SKM-1 (cell line): ENCODE data around the gene OBP2B.
A peak's percentile ranks its signal among the peaks of the same experiment; 100 is the strongest.
"Not testable (repeated sequence)": the region's sequence is repeated elsewhere in the genome, so short reads cannot be mapped to it uniquely, and the experiment has no call there.

Experiments used
- DNase-seq: peaks from one replicate; lab custom pipeline; 2025; ENCODE audit not compliant: unreplicated experiment; lab: John Stamatoyannopoulos, UW

OBP2B gene

GRCh38 chr9:133238851-133239532, 29.9 kb upstream of the OBP2B start:
- DNase-seq = peak; percentile 56

GRCh38 chr9:133238272-133238850, 29.3 kb upstream of the OBP2B start:
- no peak for DNase-seq

- DNase-seq = no peak
Measured at GRCh38 chr9:133237035-133237731, 28.1 kb upstream of the OBP2B start.

- not testable (repeated sequence) for DNase-seq
Measured at GRCh38 chr9:133236291-133237034, 27.4 kb upstream of the OBP2B start.

GRCh38 chr9:133235549-133236222, 26.6 kb upstream of the OBP2B start:
- DNase-seq = no peak

- no peak for DNase-seq
Measured at GRCh38 chr9:133234577-133235322, 25.7 kb upstream of the OBP2B start.

GRCh38 chr9:133233681-133234432, 24.8 kb upstream of the OBP2B start:
- DNase-seq = no peak

GRCh38 chr9:133231934-133232568, 23.0 kb upstream of the OBP2B start:
- not testable (repeated sequence) for DNase-seq

GRCh38 chr9:133230514-133230913, 21.5 kb upstream of the OBP2B start:
- not testable (repeated sequence) for DNase-seq

GRCh38 chr9:133230093-133230492, 21.0 kb upstream of the OBP2B start:
- no peak for DNase-seq

GRCh38 chr9:133228474-133229193, 19.6 kb upstream of the OBP2B start:
- DNase-seq = not testable (repeated sequence)

- DNase-seq = not testable (repeated sequence)
Measured at GRCh38 chr9:133227996-133228395, 18.9 kb upstream of the OBP2B start.

GRCh38 chr9:133227242-133227860, 18.3 kb upstream of the OBP2B start:
- DNase-seq = no peak

- DNase-seq = no peak
Measured at GRCh38 chr9:133226219-133227171, 17.4 kb upstream of the OBP2B start.

GRCh38 chr9:133225171-133226011, 16.3 kb upstream of the OBP2B start:
- no peak for DNase-seq

GRCh38 chr9:133224762-133225161, 15.7 kb upstream of the OBP2B start:
- no peak for DNase-seq
